Glomerular visceral epithelial cell (primary cell): ENCODE data around the gene NOG.

Experiments used
- DNase-seq: peaks from one replicate; pipeline ENCODE4 v3.0.0-alpha.2; 2016; ENCODE audit errors: extremely low spot score

Gene NOG

GRCh38 chr17:56593646-56594319 is at the start of gene NOG:
TSS of gene NOG (plus strand) at chr17:56593699. CDS start at chr17:56594224, 525 bp downstream.
- DNase-seq, result no peak

GRCh38 chr17:56545106-56545505 is 48.4 kb upstream of the NOG start:
- no peak for DNase-seq

GRCh38 chr17:56545930-56546329 is 47.6 kb upstream of the NOG start:
- DNase-seq, result no peak

DNA sequence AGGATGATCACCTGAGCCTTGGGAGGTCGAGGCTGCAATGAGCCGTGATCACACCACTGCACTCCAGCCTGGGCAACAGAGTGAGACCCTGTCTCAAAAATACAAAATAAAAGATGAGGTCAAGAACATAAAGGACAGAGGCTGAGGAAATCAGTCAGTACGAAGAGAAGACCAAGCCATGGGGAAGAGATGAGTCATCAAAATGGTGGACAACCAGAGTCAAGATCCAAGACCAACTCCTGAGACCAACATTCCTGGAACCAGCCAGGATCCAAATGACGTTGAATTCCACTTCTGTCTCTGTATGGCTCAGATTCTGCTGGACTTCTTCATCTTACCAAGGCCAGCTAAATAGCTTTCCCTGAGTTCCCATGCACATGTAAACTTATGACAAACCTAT is 44.8 kb upstream of the NOG start:
- DNase-seq, result no peak

- DNase-seq, result no peak
Measured at GRCh38 chr17:56549501-56549900, 44.0 kb upstream of the NOG start.

- no peak for DNase-seq
Measured at GRCh38 chr17:56557682-56558081, 35.8 kb upstream of the NOG start.

- DNase-seq, result no peak
Measured at GRCh38 chr17:56558088-56558487, 35.4 kb upstream of the NOG start.

GRCh38 chr17:56570199-56570598 is 23.3 kb upstream of the NOG start:
- DNase-seq, result no peak

DNA sequence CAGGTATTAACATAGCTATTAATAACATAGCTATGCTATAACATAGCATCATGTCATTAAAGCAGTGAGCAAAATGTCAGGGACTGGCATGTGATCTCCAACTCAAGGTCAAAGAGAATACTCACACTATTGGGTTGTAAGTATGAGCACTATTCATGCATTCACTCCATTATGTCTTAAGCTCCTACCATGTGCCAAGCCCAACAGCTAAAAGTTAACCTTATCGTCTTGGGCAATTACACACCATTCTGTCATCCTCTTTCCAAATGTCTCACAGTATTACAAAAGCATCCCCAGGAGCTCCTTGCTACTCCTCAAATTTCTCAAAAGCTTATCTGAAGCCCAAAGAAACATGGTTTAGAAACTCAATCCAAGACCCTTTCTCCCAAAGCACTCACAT is 22.0 kb upstream of the NOG start:
- DNase-seq, result no peak

GRCh38 chr17:56577190-56577842 is 16.2 kb upstream of the NOG start:
- DNase-seq, result no peak

DNA sequence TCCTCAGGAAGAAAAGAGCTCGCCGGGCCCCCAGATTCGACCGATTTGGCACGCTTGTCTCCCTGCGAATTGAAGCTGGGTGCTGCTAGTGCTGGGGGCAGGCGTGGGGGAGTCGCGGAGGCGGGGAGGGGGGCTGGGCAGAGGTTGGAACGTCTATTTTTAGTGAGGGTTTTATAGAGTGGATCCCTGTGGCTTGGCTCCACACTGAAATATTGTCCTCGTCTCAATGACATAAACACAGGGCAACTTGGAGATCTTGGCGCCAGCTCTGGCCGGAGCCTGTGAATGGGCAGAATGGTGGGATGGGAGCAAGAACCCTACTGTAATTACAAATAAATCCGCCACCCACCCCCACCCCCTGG is 15.7 kb upstream of the NOG start:
- DNase-seq, result no peak

DNA sequence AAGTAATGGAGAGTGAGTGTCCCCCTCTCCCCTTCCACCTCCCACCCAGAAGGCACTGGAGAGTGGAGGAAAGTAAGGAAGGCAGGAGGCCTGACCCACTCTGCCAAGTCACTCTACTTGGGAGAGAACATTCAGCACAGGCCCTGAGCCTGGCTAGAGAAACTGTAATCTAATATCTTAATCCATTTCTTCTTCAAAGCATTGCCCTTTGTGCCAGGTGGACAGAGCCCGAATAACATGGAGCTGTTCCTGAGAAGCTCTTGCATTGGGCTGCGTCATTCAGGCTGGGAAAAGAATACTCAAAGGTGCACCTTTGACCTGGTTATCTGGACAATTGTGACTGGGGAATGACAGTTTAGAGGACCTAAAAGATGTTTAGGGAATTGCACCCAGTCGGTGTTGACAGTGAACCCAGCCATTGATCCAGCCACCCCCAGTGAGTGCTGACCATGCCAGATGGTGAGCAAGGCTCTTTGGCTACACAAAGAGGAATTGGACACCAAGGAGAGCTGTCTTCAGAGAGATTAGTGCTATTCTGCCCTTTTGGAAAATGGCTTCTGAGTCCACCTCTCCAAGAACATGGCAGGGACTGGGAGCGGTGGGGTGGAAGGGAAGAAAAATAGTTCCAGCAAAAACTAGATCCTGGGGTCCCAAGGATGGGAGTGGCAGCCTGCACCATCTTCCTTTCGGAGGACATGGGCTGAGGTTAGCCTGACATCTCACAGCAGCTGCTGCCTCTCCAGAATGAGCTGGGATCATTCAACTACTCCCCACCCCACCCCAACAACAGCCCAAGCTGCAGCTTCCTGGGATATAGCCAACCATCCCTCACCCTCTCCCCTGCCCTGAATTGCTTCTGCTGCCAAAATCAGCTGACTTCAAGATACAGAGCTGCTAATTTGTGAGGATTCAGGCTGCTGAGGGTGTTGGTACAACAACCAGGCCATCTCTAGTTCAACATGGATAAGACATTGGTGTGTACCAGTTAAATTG is 11.6 kb upstream of the NOG start:
- no peak for DNase-seq

DNA sequence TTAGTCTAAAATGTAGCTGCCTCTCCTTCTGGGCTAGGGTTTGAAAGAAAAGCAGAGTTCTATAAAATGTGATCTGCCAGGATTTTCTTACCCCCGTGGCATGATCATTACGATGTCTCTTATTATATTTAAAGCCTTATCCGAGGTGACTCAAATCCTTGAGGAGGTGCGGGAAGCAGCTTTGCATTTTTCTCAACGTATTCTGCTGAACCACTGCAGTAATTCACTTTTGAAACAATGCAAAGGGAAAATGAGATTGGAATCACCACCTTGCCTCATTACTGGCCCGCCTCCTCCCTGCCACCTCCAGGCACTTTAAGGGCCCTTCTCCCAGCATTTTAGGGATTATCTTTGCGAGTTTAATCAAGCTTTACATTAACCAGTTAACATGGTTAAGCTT is 9.7 kb upstream of the NOG start:
- DNase-seq, result no peak

DNA sequence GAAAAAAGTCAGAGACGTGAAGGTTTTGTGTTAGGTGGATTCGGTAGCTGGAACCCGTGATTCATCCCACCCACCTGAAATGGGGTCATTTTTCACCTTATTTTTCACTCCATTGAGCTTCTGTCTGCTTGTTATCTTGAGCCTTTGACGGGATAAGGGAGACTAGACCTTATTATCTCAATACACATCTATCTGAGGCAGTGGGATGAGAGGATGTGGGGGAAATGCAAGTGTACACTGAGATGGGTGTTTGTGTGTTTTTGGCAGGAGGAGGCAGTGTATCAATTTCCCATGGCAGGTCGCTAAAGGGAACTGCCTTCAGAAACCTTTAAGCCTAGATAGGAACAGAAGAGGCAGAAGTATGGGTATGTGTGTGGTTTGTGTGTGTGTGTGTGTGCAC is 6.2 kb upstream of the NOG start:
- DNase-seq, result no peak

GRCh38 chr17:56592487-56593085 is 913 bp upstream of the NOG start:
- peak; percentile 73 for DNase-seq

GRCh38 chr17:56593086-56593645 is 333 bp upstream of the NOG start:
- peak; percentile 80 for DNase-seq

- DNase-seq, result peak; percentile 55
Measured at GRCh38 chr17:56594320-56595107, 1.0 kb downstream of the NOG start.

DNA sequence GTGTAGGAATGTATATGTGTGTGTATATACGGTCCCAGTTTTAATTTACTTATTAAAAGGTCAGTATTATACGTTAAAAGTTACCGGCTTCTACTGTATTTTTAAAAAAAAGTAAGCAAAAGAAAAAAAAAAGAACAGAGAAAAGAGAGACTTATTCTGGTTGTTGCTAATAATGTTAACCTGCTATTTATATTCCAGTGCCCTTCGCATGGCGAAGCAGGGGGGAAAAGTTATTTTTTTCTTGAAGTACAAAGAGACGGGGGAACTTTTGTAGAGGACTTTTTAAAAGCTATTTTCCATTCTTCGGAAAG is 1.6 kb downstream of the NOG start:
- no peak for DNase-seq

DNA sequence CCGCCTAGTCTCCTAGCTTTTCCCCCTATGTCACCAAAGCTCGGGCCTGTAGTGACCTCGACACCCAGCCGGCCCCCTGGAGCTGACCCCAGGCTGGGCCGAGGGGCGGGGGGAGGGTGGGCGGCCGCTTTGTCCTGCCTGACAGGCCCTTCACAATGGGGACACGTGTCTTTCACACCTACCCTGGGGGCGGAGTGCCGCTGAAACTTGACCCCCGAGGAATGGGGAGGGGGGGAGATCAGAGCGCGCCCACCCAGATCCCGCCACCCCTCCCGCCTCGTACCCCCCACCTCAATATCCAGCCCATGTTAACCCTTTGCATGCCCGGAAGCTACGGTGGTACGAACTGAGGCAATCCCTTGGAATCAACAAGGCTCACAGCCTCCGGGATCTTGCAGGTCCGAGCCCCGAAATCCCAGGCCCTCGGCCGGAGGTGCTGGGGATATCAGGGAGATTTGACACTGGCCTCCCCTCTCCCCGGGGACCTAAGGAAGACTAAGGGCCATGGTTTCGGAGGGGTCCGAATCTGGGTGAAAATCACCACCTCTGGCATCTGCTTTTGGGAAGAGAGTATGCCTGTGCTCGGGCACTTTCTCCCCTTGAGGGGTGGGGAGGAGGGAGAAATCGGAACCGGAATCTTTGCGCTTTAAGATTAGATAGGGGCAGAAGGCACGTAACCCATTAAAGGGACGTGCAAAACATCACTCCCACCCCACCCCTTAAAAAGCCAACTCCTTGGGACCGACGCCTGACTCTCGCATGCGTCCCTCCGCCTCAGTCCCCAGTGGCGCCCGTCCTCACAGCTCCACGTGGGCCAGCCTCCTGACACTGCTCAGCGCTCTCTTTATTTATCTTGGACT is 2.6 kb downstream of the NOG start:
- DNase-seq, result peak; percentile 40
